GM12878 (cell line): ENCODE data around the gene PIGV. TPM values are rescaled to one million over a fixed set of nuclear protein-coding genes. Genes with fewer than 3 reads are reported as not detected.
A peak's percentile ranks its signal among the peaks of the same experiment; 100 is the strongest.

Experiments used
- ATAC-seq: fragments of 200-7000 bp; cut with Tn5 transposase; 3 replicates; pipeline ENCODE4 v1.9.1; 2020; ENCODE audit warnings: mild to moderate bottlenecking, moderate library complexity
- BruUV-seq: library from RNA; stranded (reverse); fragments of 400-500 nt; replicated peaks from 2 replicates; lab custom pipeline; 2021; lab: Mats Ljungman, UMichigan
- CTCF ChIA-PET: fragments of 300-600 bp; sonication (Branson Sonifier 250); formaldehyde crosslinking; extraction: SDS; loops from one replicate; lab custom pipeline; 2021; ENCODE audit warnings: inconsistent platforms; lab: Yijun Ruan, JAX
- POLR2A ChIA-PET: fragments of 350-600 bp; formaldehyde crosslinking; extraction: SDS; loops from one replicate; lab custom pipeline; 2021; ENCODE audit warnings: inconsistent platforms; lab: Charles Lee
- RAD21 ChIA-PET: fragments of 300-600 bp; sonication (Branson Sonifier 250); formaldehyde crosslinking; loops from one replicate; lab custom pipeline; 2023; ENCODE audit warnings: antibody characterized with exemption; ENCODE audit not compliant: unreplicated experiment; lab: Charles Lee
- SMC1A ChIA-PET: fragments of 300-600 bp; sonication (Branson Sonifier 250); formaldehyde crosslinking; loops from one replicate; lab custom pipeline; 2023; ENCODE audit not compliant: unreplicated experiment, uncharacterized antibody; lab: Charles Lee
- DNase-seq: peaks from one replicate; pipeline ENCODE4 v3.0.0-alpha.2; 2011; ENCODE audit warnings: low read depth, low spot score
- FAIRE-seq: peaks from 3 replicates; lab custom pipeline; 2011; peaks lifted over from hg19 to GRCh38; lab: Jason Lieb, UNC
- H2AFZ ChIP-seq: 2 replicates; pipeline ENCODE4 v1.6.0; 2011; ENCODE audit warnings: low read depth, low read length, control low read depth; ENCODE audit not compliant: control insufficient read depth
- H3K27ac ChIP-seq: 2 replicates; pipeline ENCODE4 v1.5.1; 2011; ENCODE audit warnings: control low read depth; ENCODE audit not compliant: control insufficient read depth, insufficient read depth
- H3K27me3 ChIP-seq, 2 experiments: replicated peaks in 1 of 2; 2 replicates each; pipeline versions ENCODE4 v1.6.0 to v1.6.1; 2011; ENCODE audit warnings: low read length in 1 of 2; ENCODE audit not compliant: control insufficient read depth in 2 of 2, insufficient read depth in 2 of 2
- H3K36me3 ChIP-seq, 2 experiments: 2 replicates each; pipeline ENCODE4 v1.5.1; 2011; ENCODE audit warnings: low read length in 1 of 2; ENCODE audit not compliant: control insufficient read depth in 2 of 2, insufficient read depth in 2 of 2
- H3K4me1 ChIP-seq: 2 replicates; pipeline ENCODE4 v1.6.1; 2011; ENCODE audit warnings: mild to moderate bottlenecking, low read length, moderate library complexity, mixed read lengths; ENCODE audit not compliant: control insufficient read depth, insufficient read depth
- H3K4me2 ChIP-seq: 2 replicates; pipeline ENCODE4 v1.6.0; 2011; ENCODE audit warnings: control low read depth; ENCODE audit not compliant: control insufficient read depth, insufficient read depth
- H3K4me3 ChIP-seq: fragments of 200-600 bp; sonication (generic); 2 replicates; pipeline ENCODE4 v1.5.1; 2016
- H3K79me2 ChIP-seq: 2 replicates; pipeline ENCODE4 v1.6.0; 2011; ENCODE audit warnings: low read length; ENCODE audit not compliant: control insufficient read depth, insufficient read depth
- H3K9ac ChIP-seq: 2 replicates; pipeline ENCODE4 v1.8.0; 2011; ENCODE audit warnings: low read length, control low read depth, mixed read lengths; ENCODE audit not compliant: control insufficient read depth, insufficient read depth
- H3K9me3 ChIP-seq: replicated peaks from 3 replicates; pipeline ENCODE4 v1.5.1; 2011; ENCODE audit warnings: mild to moderate bottlenecking, low read length; ENCODE audit not compliant: control insufficient read depth, insufficient read depth
- H4K20me1 ChIP-seq: 2 replicates; pipeline ENCODE4 v1.6.0; 2011; ENCODE audit not compliant: control insufficient read depth, insufficient read depth
- EP300 ChIP-seq, 2 experiments: fragments of 150-350 bp in 1 of 2; IDR thresholded peaks; 2 replicates each; pipeline ENCODE4 v1.6.1; 2011 to 2012; ENCODE audit warnings: low read depth in 2 of 2, low read length in 2 of 2, borderline replicate concordance in 1 of 2, improper control_type of control experiment in 1 of 2, inconsistent platforms in 1 of 2; ENCODE audit not compliant: control insufficient read depth in 1 of 2
- FOXM1 ChIP-seq: IDR thresholded peaks from 2 replicates; pipeline ENCODE4 v1.6.1; 2012; ENCODE audit warnings: low read depth, mild to moderate bottlenecking, inconsistent platforms, low read length, moderate library complexity
- NR2C2 ChIP-seq: IDR thresholded peaks from 2 replicates; pipeline ENCODE4 v1.6.1; 2011; ENCODE audit warnings: borderline replicate concordance, low read depth; ENCODE audit not compliant: control insufficient read depth, insufficient read length
- SREBF1 ChIP-seq: IDR thresholded peaks from 2 replicates; pipeline ENCODE4 v1.6.1; 2012; ENCODE audit warnings: mild to moderate bottlenecking, low read length
- TARDBP ChIP-seq: IDR thresholded peaks from 2 replicates; pipeline ENCODE4 v1.6.1; 2016; ENCODE audit warnings: borderline replicate concordance
- TCF12 ChIP-seq: IDR thresholded peaks from 2 replicates; pipeline ENCODE4 v1.6.1; 2011; ENCODE audit warnings: low read depth, mild to moderate bottlenecking, low read length
- WGBS: methylation state at CpG from one replicate; pipeline ENCODE4 v1.1.6; 2016; ENCODE audit warnings: low lambda C conversion rate; ENCODE audit not compliant: insufficient replicate concordance, insufficient coverage; ENCODE audit errors: missing lambda C conversion rate; 5-methylcytosine and 5-hydroxymethylcytosine counted together
- in situ Hi-C: fragments of 300-500 bp; cut with MboI; formaldehyde crosslinking; loops from 9 replicates; pipeline ENCODE4 v1.14.3; 2018; ENCODE audit warnings: mixed read lengths
- intact Hi-C: fragments of 100-400 bp; cut with micrococcal nuclease; formaldehyde crosslinking; loops from one replicate; pipeline ENCODE4 v1.14.2; 2022; ENCODE audit not compliant: unreplicated experiment
- polyA plus RNA-seq, 11 experiments: library from polyadenylated mRNA; depleted of rRNA in 4 of 11; unstranded in 6 of 11; stranded (reverse) in 5 of 11; fragments of >200 nt; fragmentation: Nextera tagmentation in 4 of 11; fragmentation: Illumina TruSeq in 1 of 11; extraction: Ambion mirVana in 4 of 11; extraction: Trizol in 1 of 11; gene quantifications; 1 replicate in 1 of 11; 2 replicates in 10 of 11; pipeline versions ENCODE4 v1.2.1 to v1.2.3, GENCODE V29; 2011 to 2016; ENCODE audit warnings: inconsistent platforms in 2 of 11, missing spikeins in 2 of 11, low read depth in 1 of 11
- total RNA-seq, 4 experiments: library from RNA; depleted of rRNA in 3 of 4; stranded (reverse); fragments of >200 nt in 3 of 4; fragmentation: Illumina TruSeq in 1 of 4; extraction: Trizol in 1 of 4; gene quantifications; 2 replicates each; pipeline versions ENCODE4 v1.2.1 to v1.2.3, GENCODE V29; 2013 to 2021
- TF ChIP-seq, protein P1 (sequence below): IDR thresholded peaks from 2 replicates; pipeline ENCODE4 v1.6.1; 2011; ENCODE audit warnings: borderline replicate concordance, low read depth, mild to moderate bottlenecking, moderate library complexity, mixed read lengths, low read length; ENCODE audit not compliant: insufficient read depth; ENCODE audit errors: extremely low read length

Gene PIGV
- total and polyA plus RNA-seq, 10 of the 15 experiments (the other 5 are each of a cell fraction or from before 2014, with no cell fraction given), result 8.8 to 18.1 (median 11.9) TPM

DNA sequence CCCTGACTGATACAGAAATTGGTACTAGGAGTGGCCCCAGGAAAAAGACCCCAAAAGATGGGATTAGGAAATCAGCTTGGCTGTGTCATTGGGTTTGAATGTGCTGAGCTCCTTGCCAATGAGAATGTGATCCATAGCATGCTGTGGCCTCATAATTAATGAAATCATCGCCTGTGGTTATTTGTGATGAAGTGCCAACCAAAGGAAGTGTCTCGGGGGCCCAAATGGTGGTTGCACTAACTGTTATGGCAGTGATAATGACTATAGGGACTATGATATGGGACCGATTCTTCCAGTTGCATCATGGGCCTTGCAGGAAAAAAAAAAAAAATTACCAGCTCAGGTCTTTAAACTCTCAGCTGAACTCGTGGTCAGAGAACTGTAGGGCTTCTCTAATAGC lies 23.3 kb downstream of the PIGV start:
- FAIRE-seq, result no peak

More for the DNA sequence above, 23.3 kb downstream of the PIGV start:
- ATAC-seq (0 out of 3 replicates have a peak, but pooled peaks have one; percentile 20), DNase-seq (no peak)
- H3K4me1 ChIP-seq, result no peaks in the 10 kb centered on the region
- TF ChIP-seq TCF12 (no peak), SREBF1 (no peak), TARDBP (no peak), NR2C2 (no peak), FOXM1 (no peak), EP300 (IDR thresholded peaks at IDR 0.05; ENCODE audit: borderline replicate concordance in 1 of 2, control insufficient read depth in 1 of 2, low read depth in 2 of 2, low read length in 2 of 2) (no peak)
- TF ChIP-seq, protein P1, sequence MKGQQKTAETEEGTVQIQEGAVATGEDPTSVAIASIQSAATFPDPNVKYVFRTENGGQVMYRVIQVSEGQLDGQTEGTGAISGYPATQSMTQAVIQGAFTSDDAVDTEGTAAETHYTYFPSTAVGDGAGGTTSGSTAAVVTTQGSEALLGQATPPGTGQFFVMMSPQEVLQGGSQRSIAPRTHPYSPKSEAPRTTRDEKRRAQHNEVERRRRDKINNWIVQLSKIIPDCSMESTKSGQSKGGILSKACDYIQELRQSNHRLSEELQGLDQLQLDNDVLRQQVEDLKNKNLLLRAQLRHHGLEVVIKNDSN, result no peak
- SMC1A ChIA-PET, result interaction anchor here (0.6 to 4.9 kb wide), 28 partner anchors 10 to 304 kb away, joined by 3 to 38 read pairs (median 5); partner anchors contain the start of gene GPATCH3
- no peaks in the 10 kb centered on the region for H3K9me3 ChIP-seq
- intact Hi-C loops (loop anchor here (2.0 kb wide), 1 partner anchor 22 kb away; no protein-coding TSS in a partner anchor), in situ Hi-C loops (loop anchor here (5.0 kb wide), 1 partner anchor 66 kb away; no protein-coding TSS in a partner anchor)
- no TSS peak for BruUV-seq
- no peaks in the 10 kb centered on the region for H3K27me3 ChIP-seq
- no peaks in the 10 kb centered on the region for H3K79me2 ChIP-seq
- CTCF ChIA-PET, result interaction anchor here (0.6 to 6.2 kb wide), 30 partner anchors 8 to 272 kb away, joined by 3 to 117 read pairs (median 8); partner anchors contain the start of genes PIGV, SFN and ZDHHC18
- 64% methylated on average over 4 of the region's 4 CpGs for WGBS
- H4K20me1 ChIP-seq, result no peaks in the 10 kb centered on the region
- no peak overlapping the region for H3K9ac ChIP-seq
- no peak overlapping the region for H3K4me2 ChIP-seq
- H3K36me3 ChIP-seq, result no peaks in the 10 kb centered on the region
- H3K27ac ChIP-seq, result no peak overlapping the region
- no peak overlapping the region for H3K4me3 ChIP-seq
- H2AFZ ChIP-seq, result no peak overlapping the region
- RAD21 ChIA-PET, result interaction anchor here (0.6 to 4.7 kb wide), 15 partner anchors 10 to 209 kb away, joined by 3 to 43 read pairs (median 6); partner anchors contain the start of gene PIGV
- POLR2A ChIA-PET, result interaction anchor here (0.5 to 3.5 kb wide), 15 partner anchors 10 to 209 kb away, joined by 3 to 18 read pairs (median 4); partner anchors contain the start of gene PIGV
